Measurements from ENCODE around the gene CDH8. TPM values are rescaled to one million over a fixed set of nuclear protein-coding genes. Genes with fewer than 3 reads are reported as not detected.

Gene CDH8
- polyA plus RNA-seq, 4 donors, result 5.7 to 6.7 (median 6.2) TPM

DNA sequence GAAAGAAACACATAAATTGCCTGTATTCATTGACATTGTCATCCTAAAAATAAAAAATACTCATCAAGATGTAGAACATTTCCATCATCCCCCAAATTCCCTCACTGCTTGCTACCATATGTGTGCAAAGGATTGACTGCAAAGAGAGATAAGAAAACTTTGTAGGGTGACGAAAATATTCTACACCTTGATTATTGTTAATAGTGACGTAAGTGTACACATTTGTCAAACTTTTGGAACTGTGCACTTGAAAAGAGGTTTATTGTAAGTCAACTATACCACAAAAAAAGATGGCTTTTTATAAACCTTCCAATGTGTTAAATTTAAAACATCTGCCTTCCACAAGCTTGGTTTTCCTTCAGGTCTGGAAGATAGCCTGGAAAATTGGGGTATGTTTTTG is 359.5 kb downstream of the CDH8 start:
- DNase-seq (ENCODE audit: low read depth in 4 of 4, low spot score in 3 of 4), result no peak

DNA sequence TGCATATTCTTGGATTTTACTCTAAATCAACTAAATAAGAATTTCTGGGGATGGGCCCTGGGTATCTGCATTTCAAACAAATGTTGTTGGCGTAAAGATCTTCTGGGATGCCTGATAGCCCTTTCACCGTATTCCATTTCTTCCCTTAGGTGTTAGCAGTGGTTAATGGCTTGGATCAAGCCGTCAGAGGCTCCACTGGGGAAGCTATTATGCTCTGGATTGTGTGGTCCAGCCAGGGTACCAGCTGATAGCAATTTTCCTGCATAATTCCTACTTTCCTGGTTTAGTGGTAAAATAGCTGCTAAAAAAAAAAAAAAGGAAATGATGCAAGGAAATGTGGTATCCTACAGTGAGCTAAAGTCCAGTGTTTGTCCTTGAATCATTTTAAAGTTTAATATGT is 365.1 kb downstream of the CDH8 start:
- no peak for DNase-seq (ENCODE audit: low read depth in 4 of 4, low spot score in 3 of 4)

DNA sequence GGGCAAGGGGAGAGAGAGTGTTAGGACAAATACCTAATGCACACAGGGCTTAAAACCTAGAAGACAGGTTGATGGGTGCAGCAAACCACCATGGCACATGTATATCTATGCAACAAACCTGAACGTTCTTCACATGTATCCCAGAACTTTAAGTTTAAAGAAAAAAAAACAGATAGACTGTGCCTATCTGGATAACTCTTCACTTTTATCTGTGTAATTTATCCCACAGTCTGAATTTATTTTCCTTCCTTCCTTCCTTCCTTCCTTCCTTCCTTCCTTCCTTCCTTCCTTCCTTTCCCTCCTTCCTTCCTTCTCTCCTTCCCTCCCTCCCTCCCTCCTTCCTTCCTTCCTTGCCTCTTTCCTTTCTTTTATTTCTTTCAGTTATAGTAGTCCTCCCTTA is 370.7 kb downstream of the CDH8 start:
- no peak for DNase-seq (ENCODE audit: low read depth in 4 of 4, low spot score in 3 of 4)

DNA sequence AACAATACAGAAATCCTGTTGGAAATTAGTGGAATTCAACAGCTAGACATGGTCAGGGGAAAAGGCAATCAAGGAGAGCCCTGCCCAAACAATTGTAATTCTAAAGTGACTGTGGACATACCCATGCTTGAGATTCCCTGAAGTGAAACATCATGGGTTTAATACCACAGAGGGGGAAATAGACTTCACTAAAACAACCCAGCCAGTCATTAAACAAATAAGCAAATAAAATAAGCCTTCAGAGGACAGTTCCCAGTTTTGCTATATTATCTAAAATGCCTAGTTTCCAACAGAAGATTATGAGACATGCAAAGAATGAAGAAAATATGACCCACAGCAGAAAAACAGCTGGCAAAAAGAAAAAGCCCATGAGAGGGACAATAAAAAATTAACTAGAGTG is 376.3 kb downstream of the CDH8 start:
- no peak for DNase-seq (ENCODE audit: low read depth in 4 of 4, low spot score in 3 of 4)

DNA sequence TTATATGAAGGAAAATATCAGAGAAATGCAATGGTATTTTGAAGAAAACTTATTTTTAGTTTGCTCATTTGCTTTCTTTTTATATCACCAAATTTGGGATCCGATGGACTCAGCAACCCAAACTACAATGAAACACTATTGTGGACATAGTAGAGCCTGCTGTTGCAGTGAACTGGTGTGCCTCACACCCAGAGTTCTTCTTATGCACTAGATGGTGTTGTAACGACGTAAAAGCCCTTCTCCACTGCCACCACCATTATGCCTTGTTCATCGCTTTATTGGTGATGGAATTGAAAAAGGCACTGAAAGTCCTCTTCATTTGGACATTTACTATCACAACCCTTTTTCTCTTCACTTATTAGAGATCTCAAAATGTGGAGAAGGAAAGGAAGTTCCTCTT is 381.3 kb downstream of the CDH8 start:
- no peak for DNase-seq (ENCODE audit: low read depth in 4 of 4, low spot score in 3 of 4)

DNA sequence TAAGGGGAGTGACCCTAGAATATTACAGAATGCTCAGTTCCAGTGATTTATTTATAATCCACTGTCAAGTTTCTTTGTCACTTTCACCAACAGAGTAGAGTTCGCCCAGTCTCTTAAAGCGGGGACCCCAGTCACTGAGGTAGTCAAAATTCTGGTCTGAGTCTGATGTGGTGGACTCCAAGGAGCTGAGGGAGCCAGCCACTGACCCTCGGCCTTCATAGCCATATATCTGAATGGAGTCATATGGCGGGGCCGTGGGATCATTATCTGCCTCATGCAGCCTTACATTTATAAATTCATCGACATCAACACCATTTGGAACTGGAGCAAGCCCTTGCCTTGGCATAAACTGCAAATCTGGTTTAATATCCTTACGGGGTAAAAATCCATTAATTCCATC is 382.7 kb downstream of the CDH8 start:
- DNase-seq (ENCODE audit: low read depth in 4 of 4, low spot score in 3 of 4), result no peak

DNA sequence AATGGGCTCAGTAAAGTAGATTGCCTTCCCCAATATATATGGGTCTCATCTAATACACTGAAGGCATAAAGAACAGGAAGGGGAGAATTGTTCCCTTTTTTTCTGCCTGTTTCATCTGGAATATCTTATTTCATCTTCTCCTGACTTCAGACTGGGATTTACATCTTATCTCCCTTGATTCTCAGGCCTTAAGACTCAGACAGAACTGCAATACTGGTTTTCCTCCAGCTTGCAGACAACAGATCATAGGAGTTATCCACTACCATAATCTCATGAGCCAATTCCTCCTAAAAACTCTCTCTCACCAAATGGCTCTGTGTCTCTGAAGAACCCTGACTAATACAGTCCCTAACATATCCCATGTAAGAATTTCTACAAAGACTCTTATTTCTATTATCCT is 390.7 kb downstream of the CDH8 start:
- no peak for DNase-seq (ENCODE audit: low read depth in 4 of 4, low spot score in 3 of 4)

DNA sequence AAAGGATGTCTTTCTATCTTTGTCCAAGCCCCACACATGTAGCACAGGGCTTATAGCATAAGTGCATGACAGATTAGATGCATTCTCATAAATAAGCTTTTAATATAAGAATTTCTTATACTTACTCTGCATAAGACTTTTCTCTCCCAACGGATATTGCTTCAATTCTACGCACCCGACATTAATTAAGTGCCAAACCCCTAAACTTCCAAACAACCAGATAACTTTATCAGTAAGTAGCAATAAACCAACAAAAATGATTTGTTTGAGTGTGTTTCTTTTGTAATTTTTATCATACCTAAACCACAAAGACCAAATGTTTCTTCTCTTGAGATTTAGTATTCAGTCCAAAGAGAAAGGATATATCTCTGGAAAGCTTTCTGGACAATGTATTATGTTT is 391.5 kb downstream of the CDH8 start:
- no peak for DNase-seq (ENCODE audit: low read depth in 4 of 4, low spot score in 3 of 4)

DNA sequence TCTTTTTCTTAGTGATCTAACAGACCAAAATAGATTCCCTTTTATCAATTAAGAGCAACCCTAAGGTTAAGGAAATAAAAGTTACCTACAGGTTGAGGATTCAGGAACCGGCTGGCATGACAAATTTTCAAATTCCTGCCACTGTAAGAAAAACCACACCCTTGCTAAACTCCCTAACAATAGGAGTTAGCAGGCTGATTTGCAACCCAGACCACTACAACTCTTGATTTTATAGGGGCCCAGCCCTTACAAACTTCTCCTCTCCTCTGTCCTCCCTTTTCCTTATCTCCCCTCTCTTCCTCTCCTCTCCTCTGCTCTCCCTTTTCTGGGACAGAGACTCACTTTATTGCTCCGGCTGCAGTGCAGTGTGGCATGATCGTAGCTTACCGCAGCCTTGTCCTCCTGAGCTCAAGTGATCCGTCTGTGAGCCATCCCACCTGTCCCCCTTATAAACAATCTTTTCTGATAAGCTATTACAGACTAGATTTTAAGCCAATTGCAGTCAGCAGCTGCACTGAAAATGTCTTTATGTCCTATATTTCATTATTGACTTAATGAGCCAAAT is 418.9 kb downstream of the CDH8 start:
- no peak for DNase-seq (ENCODE audit: low read depth in 4 of 4, low spot score in 3 of 4)

DNA sequence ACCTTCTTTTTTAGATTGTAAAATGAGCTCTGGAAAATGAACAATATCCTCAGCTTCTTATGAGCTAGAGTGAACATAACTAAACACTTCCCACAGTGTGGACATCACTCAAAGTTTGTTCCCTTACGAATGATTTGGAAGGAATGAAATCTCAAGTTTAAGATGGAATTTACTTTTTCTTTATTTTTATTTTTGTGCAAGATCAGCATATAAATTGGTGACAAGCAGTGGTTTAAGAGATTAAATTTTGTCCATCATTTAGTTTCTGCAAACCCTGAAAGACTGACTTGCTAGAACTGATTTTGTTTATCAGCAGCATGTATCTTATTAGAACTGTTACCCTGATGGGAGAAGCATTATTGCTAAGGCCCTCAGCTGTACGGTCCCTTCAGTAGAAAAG is 420.1 kb downstream of the CDH8 start:
- DNase-seq (ENCODE audit: low read depth in 4 of 4, low spot score in 3 of 4), result no peak

DNA sequence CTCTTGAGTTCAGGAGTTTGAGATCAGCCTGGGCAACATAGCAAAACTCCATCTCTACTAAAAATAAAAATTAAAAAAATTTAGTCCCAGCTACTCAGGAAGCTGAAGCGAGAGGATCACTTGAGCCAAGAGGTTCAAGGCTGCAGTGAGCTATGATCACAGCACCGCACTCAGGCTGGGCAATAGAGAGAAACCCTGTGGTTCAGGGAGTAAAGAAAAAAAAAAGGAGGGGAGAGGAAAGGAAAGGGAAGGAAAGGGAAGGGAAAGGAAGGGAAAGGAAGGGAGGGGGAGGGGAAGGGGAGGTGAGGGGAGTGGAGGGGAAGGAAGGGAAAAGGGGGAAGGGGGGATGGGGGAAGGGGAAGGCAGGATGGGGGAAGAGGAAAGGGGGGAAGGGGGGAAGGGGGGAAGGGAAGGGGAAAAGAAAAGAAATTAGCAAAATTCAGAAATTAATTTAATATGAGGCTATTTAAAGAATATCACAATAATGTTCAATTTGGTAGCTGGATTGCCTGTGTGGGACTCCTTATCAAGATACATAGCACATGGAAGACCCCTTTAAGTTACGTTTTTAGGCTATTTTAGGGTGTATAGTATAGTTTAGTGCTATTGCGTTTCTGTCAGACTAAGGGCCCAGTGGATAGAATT is 424.3 kb downstream of the CDH8 start:
- DNase-seq (ENCODE audit: low read depth in 4 of 4, low spot score in 3 of 4), result no peak

DNA sequence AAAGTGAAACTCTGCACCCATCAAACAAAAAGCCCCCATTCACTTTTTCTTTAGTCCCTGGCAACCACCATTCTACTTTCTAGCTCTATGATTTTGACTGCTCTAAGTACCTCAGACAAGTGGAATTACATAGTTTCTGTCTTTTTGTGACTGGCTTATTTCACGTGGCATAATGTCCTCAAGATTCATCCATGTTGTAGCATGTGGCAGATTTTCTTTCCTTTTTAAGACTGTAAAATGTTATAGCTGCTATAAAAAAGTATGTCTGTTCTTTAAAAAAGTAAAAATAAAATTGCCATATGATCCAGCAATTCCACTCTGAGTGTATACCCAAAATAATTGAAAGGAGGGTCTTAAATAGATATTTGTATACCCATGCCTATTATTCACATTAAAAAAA is 429.7 kb downstream of the CDH8 start:
- DNase-seq (ENCODE audit: low read depth in 4 of 4, low spot score in 3 of 4), result no peak

All from right renal pelvis (tissue), 4 donors.